Esophagus squamous epithelium (tissue), 4 donors: ENCODE results near the gene PRKN.

ENCODE experiments used
- POLR2A ChIP-seq, 4 donors: fragments of 450-650 bp; IDR thresholded peaks; one replicate each; pipeline ENCODE4 v1.6.1; 2017; ENCODE audit warnings: antibody characterized with exemption in 4 of 4, mild to moderate bottlenecking in 4 of 4, moderate library complexity in 3 of 4
- TF ChIP-seq, protein P1 (sequence below), 6 experiments: fragments of 450-650 bp in 4 of 6; fragments of 200-600 bp in 2 of 6; sonication (generic) in 2 of 6; IDR thresholded peaks; one replicate each; pipeline ENCODE4 v1.5.1; 2016 to 2019; ENCODE audit warnings: antibody characterized with exemption in 6 of 6, mild to moderate bottlenecking in 4 of 6, moderate library complexity in 4 of 6

DNA sequence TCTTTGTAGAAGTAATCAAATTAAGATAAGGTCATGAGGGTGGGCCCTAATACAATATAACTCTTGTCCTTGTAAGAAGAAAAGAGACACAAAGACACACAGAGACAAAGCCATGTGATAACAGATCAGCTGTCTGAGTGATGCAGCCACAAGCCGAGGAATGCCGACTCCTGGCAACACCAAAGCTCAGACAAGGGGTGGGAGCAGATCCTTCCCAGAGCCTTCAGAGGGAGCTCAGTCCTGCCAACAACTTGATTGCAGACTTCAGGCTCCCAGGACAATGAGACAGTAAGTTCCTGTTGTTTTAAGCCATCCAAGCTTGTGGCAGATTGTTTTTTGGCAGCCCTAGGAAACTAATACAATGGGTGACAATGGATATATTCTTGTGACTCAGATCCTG is 1128.7 kb downstream of the PRKN start:
- TF ChIP-seq, protein P1, sequence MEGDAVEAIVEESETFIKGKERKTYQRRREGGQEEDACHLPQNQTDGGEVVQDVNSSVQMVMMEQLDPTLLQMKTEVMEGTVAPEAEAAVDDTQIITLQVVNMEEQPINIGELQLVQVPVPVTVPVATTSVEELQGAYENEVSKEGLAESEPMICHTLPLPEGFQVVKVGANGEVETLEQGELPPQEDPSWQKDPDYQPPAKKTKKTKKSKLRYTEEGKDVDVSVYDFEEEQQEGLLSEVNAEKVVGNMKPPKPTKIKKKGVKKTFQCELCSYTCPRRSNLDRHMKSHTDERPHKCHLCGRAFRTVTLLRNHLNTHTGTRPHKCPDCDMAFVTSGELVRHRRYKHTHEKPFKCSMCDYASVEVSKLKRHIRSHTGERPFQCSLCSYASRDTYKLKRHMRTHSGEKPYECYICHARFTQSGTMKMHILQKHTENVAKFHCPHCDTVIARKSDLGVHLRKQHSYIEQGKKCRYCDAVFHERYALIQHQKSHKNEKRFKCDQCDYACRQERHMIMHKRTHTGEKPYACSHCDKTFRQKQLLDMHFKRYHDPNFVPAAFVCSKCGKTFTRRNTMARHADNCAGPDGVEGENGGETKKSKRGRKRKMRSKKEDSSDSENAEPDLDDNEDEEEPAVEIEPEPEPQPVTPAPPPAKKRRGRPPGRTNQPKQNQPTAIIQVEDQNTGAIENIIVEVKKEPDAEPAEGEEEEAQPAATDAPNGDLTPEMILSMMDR (IDR thresholded peaks at IDR 0.05), result no peak
- no peak for TF ChIP-seq POLR2A (IDR thresholded peaks at IDR 0.05)
